Neural progenitor cell (in vitro differentiated cells): ENCODE measurements around the gene CLSTN3.

Source experiments
- CTCF ChIP-seq: fragments of 200-600 bp; sonication (generic); IDR thresholded peaks from 2 replicates; pipeline ENCODE4 v1.5.1; 2017; ENCODE audit warnings: antibody characterized with exemption, mild to moderate bottlenecking
- EZH2 ChIP-seq: fragments of 200-600 bp; sonication (generic); IDR thresholded peaks from 2 replicates; pipeline ENCODE4 v1.6.1; 2017; ENCODE audit warnings: antibody characterized with exemption, mild to moderate bottlenecking, moderate library complexity
- EZH2phosphoT487 ChIP-seq: fragments of 200-600 bp; sonication (generic); IDR thresholded peaks from 2 replicates; pipeline ENCODE4 v1.6.1; 2017; ENCODE audit warnings: antibody characterized with exemption

- TF ChIP-seq CTCF (no peak), EZH2phosphoT487 (no peak), EZH2 (no peak)
Measured at GRCh38 chr12:7146906-7147305, 16.7 kb downstream of the CLSTN3 start.
